Measurements from ENCODE around the gene TCTN1.
"Not testable (repeated sequence)": the region's sequence is repeated elsewhere in the genome, so short reads cannot be mapped to it uniquely, and the experiment has no call there.

TCTN1 gene

GRCh38 chr12:110585231-110585799, 28.6 kb upstream of the TCTN1 start:
- no peak for DNase-seq (ENCODE audit: low read depth)

GRCh38 chr12:110587102-110587501, 26.8 kb upstream of the TCTN1 start:
- not testable (repeated sequence) for DNase-seq (ENCODE audit: low read depth)

DNA sequence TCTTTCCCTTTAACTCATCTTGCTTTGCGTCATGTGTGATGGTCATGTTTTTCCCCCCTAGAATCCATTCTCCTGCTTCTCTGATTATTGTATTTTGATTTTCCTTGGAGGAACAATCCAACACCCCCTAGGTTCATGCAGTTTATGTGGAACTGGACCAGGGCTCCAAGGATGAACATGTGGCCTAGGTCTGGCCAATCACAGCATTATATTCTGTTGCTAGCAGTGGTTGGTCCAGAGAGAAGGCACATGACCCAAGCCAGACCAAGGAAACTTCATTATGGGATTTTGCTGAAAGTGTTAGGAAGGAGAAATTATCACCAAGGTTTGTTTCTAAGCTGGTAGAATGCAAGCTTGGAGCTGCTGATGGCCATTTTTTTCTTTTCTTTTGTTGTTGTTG, 23.9 kb upstream of the TCTN1 start:
- DNase-seq (ENCODE audit: low read depth): no peak

GRCh38 chr12:110590806-110591326, 23.1 kb upstream of the TCTN1 start:
- peak; percentile 72 for DNase-seq (ENCODE audit: low read depth)

DNA sequence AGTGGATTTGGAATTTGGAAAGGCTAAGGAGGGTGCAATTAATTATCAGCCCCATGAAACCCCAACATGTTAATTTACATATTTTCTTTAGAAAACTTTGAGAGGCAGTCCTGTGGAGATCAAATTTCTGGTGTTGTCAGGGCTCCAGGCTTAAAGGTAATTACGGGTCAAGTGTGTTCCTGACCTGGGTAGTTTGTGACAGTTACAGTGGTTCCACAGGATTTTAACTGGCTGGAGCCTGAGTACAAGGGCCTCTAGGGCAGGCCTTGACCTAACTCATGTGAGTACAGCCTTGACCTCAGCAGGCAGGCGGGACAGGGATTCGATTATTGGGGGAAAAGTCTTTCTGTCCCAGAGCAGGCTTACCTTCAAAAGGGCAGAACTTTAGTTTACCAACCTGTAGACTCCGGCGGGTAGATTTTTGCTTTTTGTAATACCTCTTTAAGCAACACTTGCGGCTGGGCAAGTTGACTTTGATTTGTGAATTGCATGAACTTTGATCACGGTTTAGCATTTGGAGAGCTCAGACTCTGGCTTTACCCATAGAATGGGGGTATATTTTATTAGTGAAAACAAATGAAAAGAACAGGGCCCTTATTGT, 22.4 kb upstream of the TCTN1 start:
- no peak for DNase-seq (ENCODE audit: low read depth)

GRCh38 chr12:110592078-110592477, 21.9 kb upstream of the TCTN1 start:
- DNase-seq (ENCODE audit: low read depth): no peak

DNA sequence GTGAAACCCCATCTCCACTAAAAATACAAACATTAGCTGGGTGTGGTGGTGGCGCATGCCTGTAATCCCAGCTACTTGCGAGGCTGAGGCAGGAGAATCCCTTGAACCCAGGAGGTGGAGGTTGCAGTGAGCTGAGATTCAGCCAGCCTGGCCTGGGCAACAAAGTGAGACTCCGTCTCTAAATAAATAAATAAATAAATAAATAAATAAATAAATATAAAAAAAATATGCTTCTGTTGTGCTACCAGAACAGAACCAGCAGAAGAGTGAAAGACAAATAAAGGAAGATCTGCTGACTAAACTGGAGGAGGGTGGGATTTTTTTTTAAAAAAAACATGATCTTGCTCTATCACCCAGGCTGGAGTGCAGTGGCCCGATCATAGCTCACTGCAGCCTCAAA, 21.0 kb upstream of the TCTN1 start:
- not testable (repeated sequence) for DNase-seq (ENCODE audit: low read depth)

DNA sequence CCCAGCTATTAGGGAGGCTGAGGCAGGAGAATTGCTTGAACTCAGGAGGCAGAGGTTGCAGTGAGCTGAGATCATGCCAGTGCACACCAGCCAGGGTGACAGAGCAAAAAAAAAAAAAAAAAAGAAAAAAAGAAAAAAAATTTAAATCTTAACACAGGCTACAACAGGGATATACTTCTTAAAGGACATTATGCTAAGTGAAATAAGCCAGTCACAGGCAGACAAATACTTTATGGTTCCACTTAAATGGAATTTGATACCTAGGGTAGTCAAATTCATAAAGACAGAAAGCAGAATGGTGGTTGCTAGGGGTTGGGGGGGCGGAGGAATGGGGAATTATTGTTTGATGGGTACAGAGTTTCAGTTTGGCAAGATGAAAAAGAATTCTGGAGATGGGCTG, 16.0 kb upstream of the TCTN1 start:
- DNase-seq (ENCODE audit: low read depth): no peak

DNA sequence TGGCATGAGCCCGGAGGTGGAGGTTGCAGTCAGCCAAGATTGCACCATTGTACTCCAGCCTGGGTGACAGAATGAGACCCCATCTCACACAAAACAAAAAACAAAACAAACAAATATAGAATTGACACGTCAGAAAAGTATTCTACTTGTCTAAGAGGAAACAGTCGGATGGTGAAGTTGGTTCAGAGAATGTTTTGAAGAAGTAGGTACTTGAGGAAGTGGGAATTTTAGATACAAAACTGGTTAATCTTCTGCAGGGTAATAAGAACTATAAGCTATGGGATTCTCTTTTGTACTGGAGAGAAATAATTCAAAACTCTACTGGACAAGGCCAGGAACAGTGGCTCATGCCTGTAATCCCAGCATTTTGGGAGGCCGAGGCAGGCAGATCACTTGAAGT, 14.6 kb upstream of the TCTN1 start:
- DNase-seq (ENCODE audit: low read depth): no peak

DNA sequence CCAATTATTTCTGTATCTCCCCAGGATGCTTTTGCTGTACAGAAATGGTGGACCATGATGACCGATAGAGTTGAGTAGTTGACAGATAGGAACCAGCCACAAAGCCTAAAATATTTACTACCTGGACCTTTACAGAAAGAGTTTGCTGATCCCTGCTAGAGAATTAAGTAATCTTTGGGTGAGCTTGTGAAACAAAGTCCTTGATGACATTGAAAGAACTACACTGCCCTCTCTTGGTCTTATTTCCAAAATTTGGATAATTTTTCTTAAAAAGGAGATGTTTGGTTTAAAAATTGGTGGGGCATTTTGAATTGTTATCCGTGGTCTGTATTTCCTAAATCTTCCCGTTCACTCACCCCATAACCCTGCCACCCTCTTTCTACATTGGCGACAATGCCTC, 13.7 kb upstream of the TCTN1 start:
- no peak for DNase-seq (ENCODE audit: low read depth)

DNA sequence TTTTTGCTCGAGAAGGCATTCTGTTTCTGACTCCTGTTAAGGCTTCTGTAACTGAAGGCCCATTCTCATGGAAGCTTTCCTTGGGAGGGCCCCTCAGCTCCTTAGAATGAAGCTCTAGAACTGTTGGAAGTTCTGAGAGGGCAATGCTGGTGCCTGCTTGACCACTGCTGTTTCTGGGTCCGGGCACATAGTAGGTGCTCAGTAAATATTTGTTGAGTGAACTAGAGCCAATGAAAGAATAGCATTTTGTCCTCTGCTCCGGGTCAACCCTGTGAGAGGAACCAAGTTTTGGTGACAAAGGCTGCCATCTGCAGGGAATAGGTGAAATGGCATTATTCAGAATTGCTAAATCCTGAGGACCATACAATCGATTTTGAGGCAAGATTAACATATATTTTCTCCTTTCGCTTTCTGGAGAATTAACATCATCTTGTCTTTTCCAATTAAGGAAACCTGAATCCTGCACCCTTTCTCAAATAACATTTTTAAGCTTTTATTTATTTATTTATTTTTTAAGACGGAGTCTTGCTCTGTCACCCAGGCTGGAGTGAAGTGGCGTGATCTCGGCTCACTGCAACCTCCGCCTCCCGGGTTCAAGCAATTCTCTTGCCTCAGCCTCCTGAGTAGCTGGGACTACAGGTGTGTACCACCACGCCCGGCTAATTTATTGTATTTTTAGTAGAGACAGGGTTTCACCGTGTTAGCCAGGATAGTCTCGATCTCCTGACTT, 11.7 kb upstream of the TCTN1 start:
- DNase-seq (ENCODE audit: low read depth): not testable (repeated sequence)

DNA sequence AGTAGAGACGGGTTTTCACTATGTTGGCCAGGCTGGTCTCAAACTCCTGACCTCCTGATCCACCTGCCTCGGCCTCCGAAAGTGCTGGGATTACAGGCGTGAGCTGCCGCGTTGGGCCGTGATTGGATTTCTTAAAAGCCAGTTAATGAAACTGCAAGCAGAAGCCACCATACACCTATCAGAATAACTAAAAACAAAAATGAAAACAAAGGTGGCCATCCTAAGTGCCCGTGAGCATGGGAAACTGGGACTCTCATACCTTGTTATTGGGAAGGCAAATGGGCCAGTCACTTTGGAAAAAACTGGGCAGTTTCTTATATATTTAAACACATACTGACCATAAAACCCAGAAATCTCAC, 7.7 kb upstream of the TCTN1 start:
- no peak for DNase-seq (ENCODE audit: low read depth)

DNA sequence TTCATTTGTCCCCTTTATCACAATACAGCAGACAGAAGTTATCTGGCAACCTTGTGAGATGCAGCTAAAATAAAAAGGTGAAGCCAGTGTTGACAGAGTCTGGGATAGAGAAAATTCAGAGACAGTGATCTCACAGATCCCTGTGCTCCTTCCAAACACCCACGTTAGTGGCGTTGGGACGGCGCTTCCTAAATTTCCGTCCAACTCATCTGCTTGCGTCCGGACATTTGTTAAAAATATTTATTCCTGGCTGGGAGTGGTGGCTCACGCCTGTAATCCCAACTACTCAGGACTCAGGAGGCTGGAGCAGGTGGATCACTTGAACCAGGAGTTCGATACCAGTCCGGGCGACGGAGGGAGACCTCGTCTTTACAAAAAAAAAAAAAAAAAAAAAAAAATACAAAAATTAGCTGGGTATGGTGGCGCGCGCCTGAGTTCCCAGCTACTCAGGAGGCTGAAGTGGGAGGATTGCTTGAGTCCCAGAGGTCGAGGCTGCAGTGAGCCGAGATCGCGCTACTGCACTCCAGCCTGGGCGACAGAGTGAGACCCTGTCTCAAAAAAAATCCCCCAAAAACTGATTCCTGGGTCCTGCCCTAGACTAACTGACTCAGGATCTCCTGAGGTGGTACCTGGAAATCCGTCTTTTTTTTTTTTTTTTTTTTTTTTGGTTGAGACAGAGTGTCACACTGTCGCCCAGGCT, 708 bp upstream of the TCTN1 start:
- DNase-seq (ENCODE audit: low read depth): no peak

DNA sequence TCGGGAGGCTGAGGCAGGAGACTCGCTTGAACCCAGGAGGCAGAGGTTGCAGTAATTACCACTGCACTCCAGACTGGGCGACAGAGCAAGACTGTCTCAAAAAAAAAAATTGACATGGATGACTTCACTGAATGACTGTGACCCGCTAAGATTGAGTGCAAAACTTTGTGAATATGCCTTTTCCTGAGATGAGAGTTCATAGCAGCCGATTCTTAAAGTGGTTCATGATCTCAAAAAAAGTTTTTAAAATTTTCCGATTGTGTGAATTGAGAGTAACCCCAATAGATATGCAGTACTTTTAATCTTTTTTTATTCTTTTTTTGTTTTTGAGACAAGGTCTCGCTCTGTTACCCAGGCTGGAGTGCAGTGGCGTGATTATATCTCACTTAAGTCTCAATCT, 1.2 kb downstream of the TCTN1 start:
- DNase-seq (ENCODE audit: low read depth): no peak

- no peak for DNase-seq (ENCODE audit: low read depth)
Observed at GRCh38 chr12:110616471-110617115, 2.7 kb downstream of the TCTN1 start.

DNA sequence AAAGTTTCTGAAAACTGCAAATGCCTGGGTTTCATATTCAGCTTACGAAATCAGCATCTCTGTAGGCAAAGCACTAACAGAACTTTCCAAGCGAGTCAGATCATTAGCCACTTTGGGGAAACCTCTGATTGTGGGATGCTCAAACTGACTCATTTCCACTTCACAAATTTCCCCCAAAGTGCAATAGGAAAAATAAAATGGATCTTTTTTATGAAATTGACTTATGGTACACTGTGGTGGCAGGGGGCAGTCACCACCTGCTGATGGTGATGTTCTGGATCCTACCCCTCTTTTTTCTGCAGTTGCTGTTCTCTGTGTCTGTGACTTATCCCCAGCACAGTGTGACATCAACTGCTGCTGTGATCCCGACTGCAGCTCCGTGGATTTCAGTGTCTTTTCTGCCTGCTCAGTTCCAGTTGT, 5.6 kb downstream of the TCTN1 start:
- no peak for DNase-seq (ENCODE audit: low read depth)

- DNase-seq (ENCODE audit: low read depth): no peak
Observed at GRCh38 chr12:110622582-110622981, 8.7 kb downstream of the TCTN1 start.

DNA sequence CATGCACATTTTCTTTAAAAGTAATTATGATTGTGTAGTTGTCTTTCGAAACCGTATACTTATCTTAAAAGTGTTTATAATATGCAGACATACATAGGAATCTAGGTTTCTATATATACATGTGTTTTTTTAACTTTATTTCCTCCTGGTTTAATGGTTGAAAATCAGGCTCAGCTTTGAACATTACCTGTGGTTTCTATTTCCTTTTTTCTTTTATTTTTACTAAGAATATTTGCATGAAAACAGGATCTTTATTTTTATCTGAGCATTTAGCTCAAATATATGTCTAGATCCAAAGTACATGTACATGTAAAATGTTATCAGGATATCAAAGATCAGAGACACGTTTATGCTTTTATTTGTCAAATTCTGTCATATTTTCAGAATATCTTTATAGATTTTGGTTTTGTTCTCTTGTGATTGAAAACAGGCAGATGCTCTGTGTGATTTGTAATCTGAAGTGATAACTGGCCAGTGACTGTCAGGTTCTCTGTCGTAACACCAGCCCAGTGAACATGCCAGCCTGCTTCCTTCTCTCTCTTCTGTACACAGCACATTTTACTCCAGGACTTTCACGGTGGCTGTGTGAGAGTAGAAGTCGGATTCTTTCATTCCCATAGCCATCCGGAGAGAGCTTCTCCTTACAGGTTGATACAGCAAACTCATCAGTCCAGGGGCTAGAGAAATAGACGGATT, 13.7 kb downstream of the TCTN1 start:
- DNase-seq (ENCODE audit: low read depth): no peak

DNA sequence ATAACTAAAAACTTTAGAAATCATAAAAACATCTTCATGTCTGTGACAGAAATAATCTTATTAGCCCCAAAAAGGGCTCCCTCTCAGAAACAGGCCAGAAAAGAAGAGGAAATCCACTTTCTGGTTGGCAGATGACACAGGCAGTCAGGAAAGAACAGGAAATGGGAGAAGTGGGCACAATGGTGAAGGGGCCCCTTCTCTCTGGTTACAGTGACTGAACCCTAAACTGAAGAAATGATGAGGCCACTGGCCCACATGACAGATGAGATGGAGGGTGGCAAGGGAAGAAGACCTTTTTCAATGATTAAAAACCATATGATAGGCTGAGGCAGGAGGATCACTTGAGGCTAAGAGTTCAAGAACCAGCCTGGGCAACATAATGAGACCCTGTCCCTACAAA, 21.1 kb downstream of the TCTN1 start:
- DNase-seq (ENCODE audit: low read depth): no peak

DNA sequence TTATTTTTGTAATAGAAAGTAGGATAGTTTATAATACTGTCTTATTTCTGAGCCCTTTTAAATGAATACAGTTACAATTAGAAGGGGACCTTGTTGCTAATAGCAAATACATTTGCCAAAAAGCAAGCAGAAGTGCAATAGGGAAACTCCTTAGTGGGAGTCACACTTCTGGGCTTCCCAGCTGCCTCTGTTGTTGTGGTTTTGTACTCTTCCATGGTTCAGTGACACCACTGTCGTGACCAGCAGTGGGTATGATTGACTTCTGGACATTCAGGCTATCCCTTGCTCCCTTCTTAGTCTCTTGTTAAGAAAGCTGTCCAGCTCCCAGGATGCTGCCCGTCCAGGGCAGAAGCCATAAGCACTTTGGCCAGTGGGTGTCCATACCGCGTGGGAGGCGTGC, 22.6 kb downstream of the TCTN1 start:
- no peak for DNase-seq (ENCODE audit: low read depth)

DNA sequence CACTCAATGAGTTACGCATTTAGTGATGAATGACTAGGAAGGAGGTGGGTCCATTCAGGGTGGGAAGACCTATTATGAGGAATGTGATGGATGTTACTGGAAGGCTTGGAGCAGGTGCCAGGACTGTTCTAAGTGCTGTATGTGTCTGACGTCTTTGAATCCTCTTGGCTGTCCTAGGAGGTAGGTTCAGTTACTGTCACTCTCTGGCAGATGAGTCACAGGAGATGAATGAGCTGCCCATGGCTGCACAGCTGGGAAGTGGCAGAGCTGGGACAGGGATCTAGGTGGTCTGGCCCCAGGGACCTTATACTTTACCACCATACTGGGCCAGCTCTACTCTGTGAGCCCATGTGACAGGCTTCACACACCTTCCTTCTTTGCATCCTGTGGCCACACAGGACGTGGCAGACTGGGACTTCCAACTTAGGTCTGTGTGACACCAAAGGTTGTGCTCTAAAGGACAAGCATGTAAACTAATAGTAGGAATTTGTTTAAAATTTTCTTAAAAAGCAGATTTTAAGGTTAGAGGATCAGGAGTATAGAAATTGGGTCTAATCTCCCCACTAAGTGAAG, 24.0 kb downstream of the TCTN1 start:
- no peak for DNase-seq (ENCODE audit: low read depth)
